ENCODE measurements around the gene TLK1.
"Not testable (repeated sequence)": the region's sequence is repeated elsewhere in the genome, so short reads cannot be mapped to it uniquely, and the experiment has no call there.

DNA sequence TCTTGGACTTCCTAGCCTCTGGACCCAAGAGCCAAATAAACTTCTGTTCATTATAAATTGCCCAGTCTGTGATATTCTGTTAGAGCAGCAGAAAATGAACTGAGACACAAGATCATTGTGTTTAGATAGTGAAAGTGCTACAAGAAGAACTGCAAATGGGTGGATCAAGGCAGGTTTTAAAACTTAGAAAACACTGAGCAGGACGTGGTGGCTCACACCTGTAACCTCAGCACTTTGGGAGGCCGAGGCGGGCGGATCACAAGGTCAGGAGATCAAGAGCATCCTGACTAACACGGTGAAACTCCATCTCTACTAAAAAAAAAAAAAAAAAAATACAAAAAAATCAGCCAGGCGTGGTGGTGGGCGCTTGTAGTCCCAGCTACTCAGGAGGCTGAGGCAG is 84.3 kb downstream of the TLK1 start:
- TF ChIP-seq ARNTL (CRISPR knock-in tag; IDR thresholded peaks at IDR 0.05; ENCODE audit: borderline replicate concordance, low read depth); RARB (CRISPR knock-in tag; IDR thresholded peaks at IDR 0.05); ESRRG (CRISPR knock-in tag; IDR thresholded peaks at IDR 0.05); ZNF8 (CRISPR knock-in tag; IDR thresholded peaks at IDR 0.05): not testable (repeated sequence)
- TF ChIP-seq, protein P1, sequence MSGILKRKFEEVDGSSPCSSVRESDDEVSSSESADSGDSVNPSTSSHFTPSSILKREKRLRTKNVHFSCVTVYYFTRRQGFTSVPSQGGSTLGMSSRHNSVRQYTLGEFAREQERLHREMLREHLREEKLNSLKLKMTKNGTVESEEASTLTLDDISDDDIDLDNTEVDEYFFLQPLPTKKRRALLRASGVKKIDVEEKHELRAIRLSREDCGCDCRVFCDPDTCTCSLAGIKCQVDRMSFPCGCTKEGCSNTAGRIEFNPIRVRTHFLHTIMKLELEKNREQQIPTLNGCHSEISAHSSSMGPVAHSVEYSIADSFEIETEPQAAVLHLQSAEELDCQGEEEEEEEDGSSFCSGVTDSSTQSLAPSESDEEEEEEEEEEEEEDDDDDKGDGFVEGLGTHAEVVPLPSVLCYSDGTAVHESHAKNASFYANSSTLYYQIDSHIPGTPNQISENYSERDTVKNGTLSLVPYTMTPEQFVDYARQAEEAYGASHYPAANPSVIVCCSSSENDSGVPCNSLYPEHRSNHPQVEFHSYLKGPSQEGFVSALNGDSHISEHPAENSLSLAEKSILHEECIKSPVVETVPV (CRISPR knock-in tag; IDR thresholded peaks at IDR 0.05) = not testable (repeated sequence)
